ENCODE data around the gene GRHPR.
"Not testable (repeated sequence)": the region's sequence is repeated elsewhere in the genome, so short reads cannot be mapped to it uniquely, and the experiment has no call there.

Gene GRHPR

DNA sequence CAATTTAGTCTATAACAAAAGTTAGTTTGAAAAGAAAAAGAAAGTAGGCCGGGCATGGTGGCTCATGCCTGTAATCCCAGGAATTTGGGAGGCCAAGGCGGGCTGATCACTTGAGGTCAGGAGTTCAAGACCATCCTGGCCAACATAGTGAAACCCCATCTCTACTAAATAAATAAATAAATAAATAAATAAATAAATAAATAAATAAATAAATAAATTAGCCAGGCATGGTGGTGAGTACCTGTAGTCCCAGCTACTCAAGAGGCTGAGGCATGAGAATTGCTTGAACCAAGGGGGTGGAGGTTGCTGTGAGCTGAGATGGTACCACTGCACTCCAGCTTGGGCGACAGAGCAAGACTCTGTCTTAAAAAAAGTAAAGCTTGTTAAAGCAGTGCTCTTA lies 24.5 kb upstream of the GRHPR start:
- not testable (repeated sequence) for H3K9me3 ChIP-seq (ENCODE audit: control insufficient read depth, low read length); H3K4me3 ChIP-seq (ENCODE audit: insufficient read depth, low read depth, low read length, poor library complexity, severe bottlenecking); H3K36me3 ChIP-seq (ENCODE audit: control insufficient read depth, insufficient read depth, low read length); DNase-seq; H3K4me1 ChIP-seq (ENCODE audit: control insufficient read depth, insufficient read depth, low read length, poor library complexity, severe bottlenecking); H3K27ac ChIP-seq (ENCODE audit: insufficient read depth, low read length, poor library complexity, severe bottlenecking); H3K27me3 ChIP-seq (replicated peaks; ENCODE audit: control insufficient read depth, insufficient read depth, low read length, poor library complexity, severe bottlenecking)

DNA sequence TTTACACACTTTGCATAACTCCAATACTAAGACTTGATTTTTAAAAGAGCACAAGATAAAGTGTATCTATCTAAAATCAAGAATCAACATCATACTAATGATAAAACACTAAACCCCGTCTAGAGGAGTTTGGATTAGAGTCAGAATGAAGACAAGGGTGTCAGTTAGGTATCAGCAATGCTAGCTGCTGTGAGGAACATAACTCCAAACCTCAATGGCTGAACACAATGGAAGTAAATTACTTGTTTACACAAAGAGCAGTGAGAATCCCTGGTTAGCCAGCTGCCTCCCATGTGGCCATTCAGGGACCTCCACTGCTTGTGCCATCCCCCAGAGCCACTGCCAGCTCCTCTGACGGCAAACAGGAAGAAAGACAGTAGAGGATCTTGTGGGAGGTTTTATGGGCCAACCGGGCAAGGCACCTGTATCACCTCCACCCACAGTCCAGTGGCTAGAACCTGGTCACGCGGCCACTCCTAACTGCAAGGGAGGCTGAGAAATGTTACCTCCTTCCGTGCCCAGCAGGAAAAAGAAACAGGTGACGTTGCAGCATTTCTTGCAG lies 24.0 kb upstream of the GRHPR start:
- Histone ChIP-seq H3K36me3 (ENCODE audit: control insufficient read depth, insufficient read depth, low read length) (no peaks in the 10 kb centered on the region), H3K9me3 (ENCODE audit: control insufficient read depth, low read length) (no peaks in the 10 kb centered on the region), H3K27me3 (replicated peaks; ENCODE audit: control insufficient read depth, insufficient read depth, low read length, poor library complexity, severe bottlenecking) (no peaks in the 10 kb centered on the region), H3K4me1 (ENCODE audit: control insufficient read depth, insufficient read depth, low read length, poor library complexity, severe bottlenecking) (no peaks in the 10 kb centered on the region), H3K27ac (ENCODE audit: insufficient read depth, low read length, poor library complexity, severe bottlenecking) (no peak overlapping the region), H3K4me3 (ENCODE audit: insufficient read depth, low read depth, low read length, poor library complexity, severe bottlenecking) (no peak overlapping the region)
- DNase-seq: no peak

DNA sequence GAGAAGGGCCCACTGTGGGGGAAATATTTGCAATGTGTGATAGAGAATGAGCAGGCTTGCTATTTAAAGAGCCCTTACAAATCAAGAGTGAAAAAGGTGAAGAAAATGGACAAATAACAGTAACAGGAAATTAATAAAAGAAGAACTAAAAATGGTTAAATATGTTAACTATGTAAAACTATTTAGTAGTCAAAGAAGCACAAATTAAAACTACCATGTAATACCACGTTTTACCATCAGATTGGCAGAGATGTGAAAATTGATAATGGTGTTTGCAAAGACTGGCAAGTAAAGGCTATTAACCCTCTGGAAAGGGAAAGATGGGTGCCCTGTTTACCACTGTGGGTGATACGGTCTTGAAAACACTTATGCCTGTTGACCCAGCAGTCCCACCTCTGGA lies 23.2 kb upstream of the GRHPR start:
- H3K4me3 ChIP-seq (ENCODE audit: insufficient read depth, low read depth, low read length, poor library complexity, severe bottlenecking): no peak overlapping the region
- H3K4me1 ChIP-seq (ENCODE audit: control insufficient read depth, insufficient read depth, low read length, poor library complexity, severe bottlenecking): no peaks in the 10 kb centered on the region
- no peak for DNase-seq
- no peaks in the 10 kb centered on the region for H3K27me3 ChIP-seq (replicated peaks; ENCODE audit: control insufficient read depth, insufficient read depth, low read length, poor library complexity, severe bottlenecking)
- H3K9me3 ChIP-seq (ENCODE audit: control insufficient read depth, low read length): no peaks in the 10 kb centered on the region
- H3K36me3 ChIP-seq (ENCODE audit: control insufficient read depth, insufficient read depth, low read length): no peaks in the 10 kb centered on the region
- H3K27ac ChIP-seq (ENCODE audit: insufficient read depth, low read length, poor library complexity, severe bottlenecking): no peak overlapping the region

DNA sequence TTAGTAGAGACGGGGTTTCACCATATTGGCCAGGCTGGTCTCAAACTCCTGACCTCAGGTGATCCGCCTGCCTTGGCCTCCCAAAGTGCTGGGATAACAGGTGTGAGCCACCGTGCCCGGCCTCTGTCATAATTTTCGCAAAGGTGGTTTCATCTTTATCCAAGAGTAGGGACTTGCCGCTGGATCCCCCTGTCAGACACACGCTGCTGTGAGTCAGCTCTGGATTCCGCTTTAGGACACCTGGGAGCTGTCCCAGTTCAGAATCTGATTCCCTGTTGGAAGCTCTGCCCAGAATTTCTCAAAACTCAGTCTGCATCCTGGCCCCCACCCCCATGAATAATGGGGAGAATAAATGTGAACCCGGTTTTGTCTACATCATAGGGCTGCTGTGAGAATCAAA lies 17.9 kb upstream of the GRHPR start:
- DNase-seq: no peak
- H3K4me1 ChIP-seq (ENCODE audit: control insufficient read depth, insufficient read depth, low read length, poor library complexity, severe bottlenecking): peaks cover 10% of the 10 kb centered on the region
- H3K27ac ChIP-seq (ENCODE audit: insufficient read depth, low read length, poor library complexity, severe bottlenecking): no peak overlapping the region
- no peaks in the 10 kb centered on the region for H3K9me3 ChIP-seq (ENCODE audit: control insufficient read depth, low read length)
- H3K27me3 ChIP-seq (replicated peaks; ENCODE audit: control insufficient read depth, insufficient read depth, low read length, poor library complexity, severe bottlenecking): no peaks in the 10 kb centered on the region
- no peaks in the 10 kb centered on the region for H3K36me3 ChIP-seq (ENCODE audit: control insufficient read depth, insufficient read depth, low read length)
- no peak overlapping the region for H3K4me3 ChIP-seq (ENCODE audit: insufficient read depth, low read depth, low read length, poor library complexity, severe bottlenecking)

DNA sequence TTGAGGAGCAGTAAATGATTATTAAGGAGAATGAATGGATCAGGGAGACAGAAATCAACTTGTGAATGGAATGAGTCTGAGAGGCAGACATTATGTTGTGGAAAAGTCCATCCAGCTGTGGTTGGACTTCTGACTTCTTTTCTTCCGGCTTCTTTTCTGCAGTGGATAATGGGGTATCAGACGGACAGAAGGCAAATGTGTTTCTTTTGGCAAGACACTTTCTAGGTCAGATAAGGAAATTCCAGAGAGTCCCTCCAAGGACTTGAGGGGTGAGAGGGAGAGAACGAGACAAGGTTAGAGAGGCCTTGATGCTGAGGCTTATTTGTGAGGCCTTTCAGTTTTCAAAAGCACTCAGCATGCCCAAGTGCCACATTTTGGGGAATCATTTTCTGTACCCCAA lies 17.1 kb upstream of the GRHPR start:
- no peaks in the 10 kb centered on the region for H3K36me3 ChIP-seq (ENCODE audit: control insufficient read depth, insufficient read depth, low read length)
- no peak overlapping the region for H3K27ac ChIP-seq (ENCODE audit: insufficient read depth, low read length, poor library complexity, severe bottlenecking)
- no peaks in the 10 kb centered on the region for H3K9me3 ChIP-seq (ENCODE audit: control insufficient read depth, low read length)
- no peaks in the 10 kb centered on the region for H3K27me3 ChIP-seq (replicated peaks; ENCODE audit: control insufficient read depth, insufficient read depth, low read length, poor library complexity, severe bottlenecking)
- no peak for DNase-seq
- H3K4me3 ChIP-seq (ENCODE audit: insufficient read depth, low read depth, low read length, poor library complexity, severe bottlenecking): no peak overlapping the region
- peaks cover 17% of the 10 kb centered on the region for H3K4me1 ChIP-seq (ENCODE audit: control insufficient read depth, insufficient read depth, low read length, poor library complexity, severe bottlenecking)

DNA sequence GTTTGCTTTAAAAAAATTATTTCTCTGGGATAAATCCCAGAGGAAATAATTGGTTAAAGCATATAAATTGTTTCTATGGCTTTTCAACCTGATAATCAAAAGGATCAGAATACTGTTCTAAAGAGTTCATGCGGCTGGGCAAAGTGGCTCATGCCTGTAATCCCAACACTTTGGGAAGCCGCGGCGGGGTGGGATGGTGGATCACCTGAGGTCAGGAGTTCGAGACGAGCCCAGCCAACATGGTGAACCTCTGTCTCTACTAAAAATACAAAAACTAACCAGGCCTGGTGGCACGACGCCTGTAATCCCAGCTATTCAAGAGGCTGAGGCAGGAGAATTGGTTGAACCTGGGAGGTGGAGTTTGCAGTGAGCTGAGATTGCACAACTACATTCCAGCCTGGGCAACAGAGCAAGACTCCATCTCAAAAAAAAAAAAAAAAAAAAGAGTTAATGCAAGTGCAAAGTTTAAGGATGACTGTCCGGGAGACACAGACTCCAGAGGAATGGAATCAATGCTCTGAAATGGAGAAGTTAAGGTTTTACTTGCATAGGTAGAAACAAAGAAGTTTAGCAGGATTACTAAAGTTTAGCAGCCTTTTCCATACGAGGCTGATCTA lies 16.6 kb upstream of the GRHPR start:
- H3K9me3 ChIP-seq (ENCODE audit: control insufficient read depth, low read length): no peaks in the 10 kb centered on the region
- DNase-seq: no peak
- H3K36me3 ChIP-seq (ENCODE audit: control insufficient read depth, insufficient read depth, low read length): no peaks in the 10 kb centered on the region
- H3K4me1 ChIP-seq (ENCODE audit: control insufficient read depth, insufficient read depth, low read length, poor library complexity, severe bottlenecking): peaks cover 19% of the 10 kb centered on the region
- no peaks in the 10 kb centered on the region for H3K27me3 ChIP-seq (replicated peaks; ENCODE audit: control insufficient read depth, insufficient read depth, low read length, poor library complexity, severe bottlenecking)
- no peak overlapping the region for H3K27ac ChIP-seq (ENCODE audit: insufficient read depth, low read length, poor library complexity, severe bottlenecking)
- no peak overlapping the region for H3K4me3 ChIP-seq (ENCODE audit: insufficient read depth, low read depth, low read length, poor library complexity, severe bottlenecking)

DNA sequence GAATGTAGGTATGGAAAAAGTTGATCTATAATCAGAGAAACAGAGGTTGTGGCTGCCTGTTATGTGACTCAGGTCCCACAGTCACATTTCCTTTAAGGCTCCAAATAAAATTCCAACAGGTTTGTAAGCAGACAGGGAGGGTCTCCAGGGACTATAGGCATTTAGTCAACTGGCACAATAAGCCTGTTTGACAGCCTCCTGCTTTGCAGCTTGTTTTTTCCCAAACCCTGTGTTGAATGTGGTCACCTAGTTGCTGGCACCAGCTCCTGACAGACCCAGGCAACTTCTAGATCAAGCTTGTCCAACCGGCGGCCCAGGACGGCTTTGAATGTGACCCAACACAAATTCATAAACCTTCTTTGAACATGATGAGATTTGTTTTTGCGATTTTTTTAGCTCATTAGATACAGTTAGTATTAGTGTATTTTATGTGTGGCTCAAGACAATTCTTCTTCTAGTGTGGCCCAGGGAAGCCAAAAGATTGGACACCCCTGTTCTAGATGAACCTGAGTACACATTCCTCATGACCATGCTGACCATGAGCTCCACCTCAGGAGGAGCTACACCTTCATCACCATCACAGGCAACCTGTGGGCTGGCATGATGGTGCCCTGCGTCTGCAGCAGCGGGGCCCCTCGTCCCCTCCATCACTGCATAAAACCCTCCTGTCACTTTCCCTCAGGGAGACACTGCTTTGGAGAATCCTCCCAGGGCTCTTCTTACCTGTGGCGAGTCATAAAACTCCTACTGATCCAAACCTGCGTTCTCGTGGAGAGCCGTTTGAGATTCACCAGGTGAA lies 15.7 kb upstream of the GRHPR start:
- Histone ChIP-seq H3K36me3 (ENCODE audit: control insufficient read depth, insufficient read depth, low read length) (no peaks in the 10 kb centered on the region), H3K27me3 (replicated peaks; ENCODE audit: control insufficient read depth, insufficient read depth, low read length, poor library complexity, severe bottlenecking) (no peaks in the 10 kb centered on the region), H3K4me1 (ENCODE audit: control insufficient read depth, insufficient read depth, low read length, poor library complexity, severe bottlenecking) (peaks cover 19% of the 10 kb centered on the region), H3K27ac (ENCODE audit: insufficient read depth, low read length, poor library complexity, severe bottlenecking) (no peak overlapping the region), H3K4me3 (ENCODE audit: insufficient read depth, low read depth, low read length, poor library complexity, severe bottlenecking) (no peak overlapping the region), H3K9me3 (ENCODE audit: control insufficient read depth, low read length) (no peaks in the 10 kb centered on the region)
- no peak for DNase-seq

DNA sequence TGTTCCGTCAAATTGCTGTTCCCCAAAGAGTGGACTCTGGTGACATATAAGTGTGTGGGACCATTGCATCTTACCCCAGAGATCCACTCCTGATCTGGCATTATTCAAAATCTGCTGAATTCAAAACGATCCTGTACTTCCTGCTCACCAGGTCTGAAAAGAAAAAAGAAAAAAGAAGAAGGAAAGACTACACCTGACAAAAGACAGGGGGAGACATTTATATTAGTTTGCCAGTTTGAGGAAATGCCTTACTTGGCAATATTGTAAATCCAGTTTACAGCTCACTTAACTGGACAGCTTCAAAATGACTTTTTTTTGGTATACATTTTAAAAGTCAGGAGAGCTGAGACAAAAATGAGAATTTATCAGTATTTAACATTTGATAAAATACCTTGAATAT lies 15.0 kb upstream of the GRHPR start:
- Histone ChIP-seq H3K4me3 (ENCODE audit: insufficient read depth, low read depth, low read length, poor library complexity, severe bottlenecking) (no peak overlapping the region), H3K9me3 (ENCODE audit: control insufficient read depth, low read length) (no peaks in the 10 kb centered on the region), H3K4me1 (ENCODE audit: control insufficient read depth, insufficient read depth, low read length, poor library complexity, severe bottlenecking) (peaks cover 19% of the 10 kb centered on the region), H3K27me3 (replicated peaks; ENCODE audit: control insufficient read depth, insufficient read depth, low read length, poor library complexity, severe bottlenecking) (no peaks in the 10 kb centered on the region), H3K27ac (ENCODE audit: insufficient read depth, low read length, poor library complexity, severe bottlenecking) (no peak overlapping the region), H3K36me3 (ENCODE audit: control insufficient read depth, insufficient read depth, low read length) (no peaks in the 10 kb centered on the region)
- no peak for DNase-seq

DNA sequence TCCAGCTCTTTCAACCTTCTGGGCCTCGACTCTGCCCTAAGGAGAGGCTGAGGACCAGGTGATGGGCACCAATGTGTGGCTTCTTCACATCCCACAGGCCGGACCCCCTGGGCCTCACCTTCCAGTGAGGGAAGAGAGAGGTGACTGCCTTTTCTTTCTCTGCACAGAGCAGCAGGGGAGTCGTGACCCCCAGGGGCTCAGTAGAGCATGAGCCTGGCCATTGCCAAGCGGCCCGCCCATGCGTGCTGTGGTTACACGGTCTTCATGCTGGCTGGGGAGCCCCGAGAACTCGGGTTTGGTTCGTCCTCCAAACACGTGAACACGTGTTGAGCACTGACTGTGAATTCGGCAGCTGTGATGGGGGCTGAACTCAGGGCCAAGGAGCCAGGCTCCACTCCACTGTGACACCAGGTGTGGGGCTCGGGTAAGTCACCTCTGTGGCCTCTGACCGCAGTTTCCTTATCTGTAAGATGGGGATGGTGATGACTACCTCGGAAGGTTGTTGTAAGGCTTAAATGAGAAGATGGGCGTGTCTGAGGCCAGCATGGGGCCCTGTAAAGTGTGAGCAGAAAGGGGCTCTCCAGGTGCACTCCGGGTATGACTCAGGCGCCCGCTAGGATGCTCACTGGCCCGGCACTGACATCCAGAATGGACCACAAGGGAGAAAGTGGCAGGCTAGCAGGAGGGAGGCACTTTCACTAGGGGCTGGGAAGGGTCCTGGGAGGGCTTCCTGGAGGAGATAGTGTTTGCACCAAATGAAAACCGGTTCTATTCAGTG lies 13.4 kb upstream of the GRHPR start:
- H3K36me3 ChIP-seq (ENCODE audit: control insufficient read depth, insufficient read depth, low read length): no peaks in the 10 kb centered on the region
- peak; percentile 66 to 72 (median 68) for DNase-seq
- H3K9me3 ChIP-seq (ENCODE audit: control insufficient read depth, low read length): no peaks in the 10 kb centered on the region
- no peaks in the 10 kb centered on the region for H3K27me3 ChIP-seq (replicated peaks; ENCODE audit: control insufficient read depth, insufficient read depth, low read length, poor library complexity, severe bottlenecking)
- peaks cover 19% of the 10 kb centered on the region for H3K4me1 ChIP-seq (ENCODE audit: control insufficient read depth, insufficient read depth, low read length, poor library complexity, severe bottlenecking)
- no peak overlapping the region for H3K27ac ChIP-seq (ENCODE audit: insufficient read depth, low read length, poor library complexity, severe bottlenecking)
- no peak overlapping the region for H3K4me3 ChIP-seq (ENCODE audit: insufficient read depth, low read depth, low read length, poor library complexity, severe bottlenecking)

Data from effector memory CD4-positive, alpha-beta T cell (primary cell).